Measurements from ENCODE around the gene KRTAP2-1.

DNA sequence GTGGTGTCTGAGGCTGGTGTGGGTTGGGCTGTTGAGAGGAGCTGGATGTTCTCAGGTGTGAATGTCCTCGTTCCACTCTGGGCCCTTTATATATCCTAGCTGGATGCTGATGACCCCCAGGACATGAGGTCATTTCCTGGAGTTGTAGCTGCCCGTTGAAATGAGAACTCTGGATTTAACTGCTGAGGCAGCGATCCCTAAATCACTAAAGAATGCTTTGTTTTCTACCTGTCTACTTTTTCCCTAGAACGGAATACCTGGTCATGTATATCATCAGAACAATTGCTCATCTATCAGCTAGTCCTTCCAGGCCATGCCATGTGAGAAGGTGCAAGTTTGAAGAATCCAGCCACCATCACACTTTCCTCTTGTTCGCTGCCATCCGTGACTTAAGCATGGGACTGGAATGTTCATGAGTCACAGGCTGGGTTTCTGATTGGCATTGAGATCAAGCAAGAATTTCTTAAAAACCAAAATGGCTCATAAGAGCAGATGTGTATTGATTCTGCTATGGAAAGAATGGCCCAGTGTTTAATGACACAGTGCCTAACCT, 13.0 kb upstream of the KRTAP2-1 start, which contains the start of gene KRTAP2-3:
- TF ChIP-seq POLR2A (IDR thresholded peaks at IDR 0.05; ENCODE audit: low read length) (no peak), GATA1 (IDR thresholded peaks at IDR 0.05; ENCODE audit: low read depth, low read length) (no peak)
